Kidney epithelial cell (primary cell): ENCODE measurements around the gene RNF149. TPM values are rescaled to one million over a fixed set of nuclear protein-coding genes. Genes with fewer than 3 reads are reported as not detected.

Experiments
- DNase-seq: peaks from one replicate; pipeline ENCODE4 v3.0.0-alpha.2; 2010; ENCODE audit warnings: low read depth
- H3K27me3 ChIP-seq: 2 replicates; pipeline ENCODE4 v1.6.0; 2011; ENCODE audit warnings: low read length; ENCODE audit not compliant: control insufficient read depth, insufficient read depth
- H3K36me3 ChIP-seq: 2 replicates; pipeline ENCODE4 v1.5.1; 2011; ENCODE audit warnings: low read length; ENCODE audit not compliant: control insufficient read depth, insufficient read depth
- H3K4me3 ChIP-seq: 2 replicates; pipeline ENCODE4 v1.5.1; 2011; ENCODE audit warnings: low read depth, mild to moderate bottlenecking, control low read depth, low read length
- CTCF ChIP-seq: IDR thresholded peaks from 2 replicates; pipeline ENCODE4 v1.5.1; 2011; ENCODE audit warnings: mild to moderate bottlenecking, moderate library complexity, low read length, control low read depth, inconsistent platforms; ENCODE audit not compliant: insufficient read depth, poor library complexity, severe bottlenecking
- total RNA-seq: library from RNA; depleted of rRNA; stranded (reverse); fragments of >200 nt; gene quantifications from 2 replicates; pipeline ENCODE4 v1.2.3, GENCODE V29; 2015

Gene RNF149
- total RNA-seq, 1 donor from 2014 or later, result 66.2 TPM

- no peak for DNase-seq
These were observed 2.9 kb downstream of the RNF149 start for GRCh38 chr2:101305492-101306078.

GRCh38 chr2:101305035-101305434 is 3.5 kb downstream of the RNF149 start:
- no peak for DNase-seq
- H3K4me3 ChIP-seq, result no peak overlapping the region
- no peaks in the 10 kb centered on the region for H3K27me3 ChIP-seq

More at GRCh38 chr2:101305492-101306078, 2.9 kb downstream of the RNF149 start:
- Histone ChIP-seq H3K4me3 (no peak overlapping the region), H3K36me3 (no peaks in the 10 kb centered on the region), H3K27me3 (no peaks in the 10 kb centered on the region)
- TF ChIP-seq CTCF, result no peak

GRCh38 chr2:101303688-101304087 is 4.8 kb downstream of the RNF149 start:
- H3K27me3 ChIP-seq, result no peaks in the 10 kb centered on the region
- no peak for TF ChIP-seq CTCF
- H3K4me3 ChIP-seq, result no peak overlapping the region
- H3K36me3 ChIP-seq, result no peaks in the 10 kb centered on the region
- no peak for DNase-seq

More at GRCh38 chr2:101305035-101305434, 3.5 kb downstream of the RNF149 start:
- no peaks in the 10 kb centered on the region for H3K36me3 ChIP-seq
- no peak for TF ChIP-seq CTCF

GRCh38 chr2:101302016-101302415 is 6.5 kb downstream of the RNF149 start:
- no peak for TF ChIP-seq CTCF
- Histone ChIP-seq H3K36me3 (no peaks in the 10 kb centered on the region), H3K4me3 (no peak overlapping the region), H3K27me3 (no peaks in the 10 kb centered on the region)
- no peak for DNase-seq

GRCh38 chr2:101300836-101301235 is 7.7 kb downstream of the RNF149 start:
- Histone ChIP-seq H3K36me3 (no peaks in the 10 kb centered on the region), H3K27me3 (no peaks in the 10 kb centered on the region)
- no peak for TF ChIP-seq CTCF

GRCh38 chr2:101300164-101300563 is 8.3 kb downstream of the RNF149 start:
- Histone ChIP-seq H3K36me3 (no peaks in the 10 kb centered on the region), H3K27me3 (no peaks in the 10 kb centered on the region), H3K4me3 (no peak overlapping the region)
- no peak for DNase-seq
- TF ChIP-seq CTCF, result no peak

More at GRCh38 chr2:101300836-101301235, 7.7 kb downstream of the RNF149 start:
- DNase-seq, result no peak
- H3K4me3 ChIP-seq, result no peak overlapping the region
